Psoas muscle (tissue), 8 donors: ENCODE results near the gene KCNH6. TPM values are rescaled to one million over a fixed set of nuclear protein-coding genes. Genes with fewer than 3 reads are reported as not detected.

ENCODE experiments used
- ATAC-seq, 4 donors: fragments of 200-7000 bp; cut with Tn5 transposase; one replicate each; pipeline ENCODE4 v1.9.1; 2020; ENCODE audit warnings: moderate library complexity in 3 of 4, mild to moderate bottlenecking in 2 of 4
- DNase-seq, 2 donors: peaks; one replicate each; pipeline ENCODE4 v3.0.0-alpha.2; 2020
- H3K27ac ChIP-seq: fragments of 200-600 bp; one replicate; pipeline ENCODE4 v1.8.0; 2022
- H3K27me3 ChIP-seq, 3 donors: fragments of 200-600 bp in 1 of 3; one replicate each; pipeline versions ENCODE4 v1.6.1 to v1.8.0; 2013 to 2022; ENCODE audit warnings: low read length in 2 of 3, mild to moderate bottlenecking in 2 of 3, moderate library complexity in 1 of 3; ENCODE audit not compliant: insufficient read depth in 3 of 3
- H3K36me3 ChIP-seq, 2 donors: fragments of 200-600 bp in 1 of 2; one replicate each; pipeline versions ENCODE4 v1.6.1 to v1.8.0; 2013 to 2022; ENCODE audit warnings: low read depth in 1 of 2, mild to moderate bottlenecking in 1 of 2, moderate library complexity in 1 of 2; ENCODE audit not compliant: insufficient read depth in 1 of 2
- H3K4me1 ChIP-seq: fragments of 200-600 bp; one replicate; pipeline ENCODE4 v1.8.0; 2022
- H3K4me3 ChIP-seq: fragments of 200-600 bp; one replicate; pipeline ENCODE4 v1.8.0; 2022; ENCODE audit warnings: mild to moderate bottlenecking
- H3K9me3 ChIP-seq: fragments of 200-600 bp; one replicate; pipeline ENCODE4 v1.8.0; 2022
- WGBS, 3 donors: extraction: QIAGEN DNeasy Blood & Tissue Kit; methylation state at CpG; one replicate each; pipeline versions ENCODE4 v1.1.6 to v1.1.7; 2013; 5-methylcytosine and 5-hydroxymethylcytosine counted together
- intact Hi-C, 2 donors: fragments of 100-400 bp; cut with DNase I; formaldehyde crosslinking; loops; one replicate each; pipeline versions ENCODE4 v1.11.0 to v1.14.2; 2022
- long read RNA-seq, 2 donors: library from polyadenylated mRNA; unstranded; transcript quantifications; one replicate each; pipeline ENCODE4 v2.0.0, GENCODE V29; 2021
- polyA plus RNA-seq, 3 donors: library from polyadenylated mRNA; stranded (reverse); fragments of 200-250 nt; gene quantifications; one replicate each; pipeline ENCODE4 v1.2.3, GENCODE V29; 2013
- total RNA-seq, 4 donors: library from RNA; stranded (reverse); fragmentation: NEBNext Ultra II Directional in 2 of 4; extraction: Animal tissue kit (Norgen Biotek cat#: 25700) in 2 of 4; gene quantifications; one replicate each; pipeline versions ENCODE4 v1.2.1 to v1.2.4, GENCODE V29; 2021 to 2023
- TF ChIP-seq, protein P1 (sequence below): fragments of 200-600 bp; IDR thresholded peaks from one replicate; pipeline ENCODE4 v1.8.0; 2022; ENCODE audit warnings: antibody characterized with exemption
- donor health status: healthy with polysubstance abuse.
- donor health status: DM: no; HTN: no; CAD: no; lungs with moderate emphysema.
- donor health status: Bipolar disorder and iron deficiency.
- donor health status: healthy.
- donor health status: DM: yes; HTN: yes; CAD: no.
- donor health status: DM: no; HTN: no; CAD: no.
- donor health status: DM: no; HTN: no; CAD: no.
- donor health status: DM: yes; HTN: yes; CAD: no.

KCNH6 gene, protein sequence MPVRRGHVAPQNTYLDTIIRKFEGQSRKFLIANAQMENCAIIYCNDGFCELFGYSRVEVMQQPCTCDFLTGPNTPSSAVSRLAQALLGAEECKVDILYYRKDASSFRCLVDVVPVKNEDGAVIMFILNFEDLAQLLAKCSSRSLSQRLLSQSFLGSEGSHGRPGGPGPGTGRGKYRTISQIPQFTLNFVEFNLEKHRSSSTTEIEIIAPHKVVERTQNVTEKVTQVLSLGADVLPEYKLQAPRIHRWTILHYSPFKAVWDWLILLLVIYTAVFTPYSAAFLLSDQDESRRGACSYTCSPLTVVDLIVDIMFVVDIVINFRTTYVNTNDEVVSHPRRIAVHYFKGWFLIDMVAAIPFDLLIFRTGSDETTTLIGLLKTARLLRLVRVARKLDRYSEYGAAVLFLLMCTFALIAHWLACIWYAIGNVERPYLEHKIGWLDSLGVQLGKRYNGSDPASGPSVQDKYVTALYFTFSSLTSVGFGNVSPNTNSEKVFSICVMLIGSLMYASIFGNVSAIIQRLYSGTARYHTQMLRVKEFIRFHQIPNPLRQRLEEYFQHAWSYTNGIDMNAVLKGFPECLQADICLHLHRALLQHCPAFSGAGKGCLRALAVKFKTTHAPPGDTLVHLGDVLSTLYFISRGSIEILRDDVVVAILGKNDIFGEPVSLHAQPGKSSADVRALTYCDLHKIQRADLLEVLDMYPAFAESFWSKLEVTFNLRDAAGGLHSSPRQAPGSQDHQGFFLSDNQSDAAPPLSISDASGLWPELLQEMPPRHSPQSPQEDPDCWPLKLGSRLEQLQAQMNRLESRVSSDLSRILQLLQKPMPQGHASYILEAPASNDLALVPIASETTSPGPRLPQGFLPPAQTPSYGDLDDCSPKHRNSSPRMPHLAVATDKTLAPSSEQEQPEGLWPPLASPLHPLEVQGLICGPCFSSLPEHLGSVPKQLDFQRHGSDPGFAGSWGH
- total RNA-seq (not detected), polyA plus RNA-seq (not detected)
- long read RNA-seq, donor 1 = 0 reads
- long read RNA-seq, donor 2 = 0 reads

DNA sequence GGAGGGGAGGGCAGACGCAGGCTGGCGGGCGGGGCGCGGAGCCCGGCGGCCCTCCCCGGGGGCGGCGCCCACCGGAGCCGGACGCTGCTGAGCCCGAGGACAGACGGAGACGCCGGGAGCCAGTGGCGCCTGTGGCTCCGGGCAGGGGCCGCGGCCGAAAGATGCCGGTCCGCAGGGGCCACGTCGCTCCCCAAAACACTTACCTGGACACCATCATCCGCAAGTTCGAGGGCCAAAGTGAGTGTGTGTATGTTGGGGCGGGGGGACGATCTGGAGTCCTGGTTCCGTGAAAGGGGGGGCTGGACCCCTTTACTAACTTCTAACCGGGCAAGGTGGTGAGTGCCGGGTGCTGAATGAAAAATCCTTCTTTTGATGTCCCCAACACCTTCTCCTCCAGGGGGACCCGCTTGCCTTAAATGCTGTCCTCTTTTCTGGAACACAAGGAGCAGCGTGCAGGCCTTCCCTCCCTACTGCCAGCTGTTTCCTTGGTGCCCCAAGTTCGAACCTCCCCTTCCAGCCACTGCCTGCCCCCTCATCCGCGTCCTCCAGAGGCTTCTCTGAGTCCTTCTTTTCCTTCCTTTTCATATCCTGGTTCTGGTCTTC is at the start of gene KCNH6:
TSS of gene KCNH6 (plus strand) at position 106 of the 603 bp plus-strand sequence. CDS start at position 162, 56 bp downstream.
- Histone ChIP-seq H3K27ac (no peak within 1 kb of the TSS), H3K9me3 (no peaks in the 10 kb centered on the region), H3K27me3 (peaks cover 0 to 26% (median 2%) of the 10 kb centered on the region in 3 donors), H3K4me1 (no peaks in the 10 kb centered on the region), H3K36me3 (no peaks in the 10 kb centered on the region), H3K4me3 (no peak within 1 kb of the TSS)
- WGBS, 3 donors = 4 to 9% (median 6%) methylated on average over 31 to 38 of the region's 38 CpGs
- intact Hi-C loops = no loop called here
- TF ChIP-seq, protein P1, sequence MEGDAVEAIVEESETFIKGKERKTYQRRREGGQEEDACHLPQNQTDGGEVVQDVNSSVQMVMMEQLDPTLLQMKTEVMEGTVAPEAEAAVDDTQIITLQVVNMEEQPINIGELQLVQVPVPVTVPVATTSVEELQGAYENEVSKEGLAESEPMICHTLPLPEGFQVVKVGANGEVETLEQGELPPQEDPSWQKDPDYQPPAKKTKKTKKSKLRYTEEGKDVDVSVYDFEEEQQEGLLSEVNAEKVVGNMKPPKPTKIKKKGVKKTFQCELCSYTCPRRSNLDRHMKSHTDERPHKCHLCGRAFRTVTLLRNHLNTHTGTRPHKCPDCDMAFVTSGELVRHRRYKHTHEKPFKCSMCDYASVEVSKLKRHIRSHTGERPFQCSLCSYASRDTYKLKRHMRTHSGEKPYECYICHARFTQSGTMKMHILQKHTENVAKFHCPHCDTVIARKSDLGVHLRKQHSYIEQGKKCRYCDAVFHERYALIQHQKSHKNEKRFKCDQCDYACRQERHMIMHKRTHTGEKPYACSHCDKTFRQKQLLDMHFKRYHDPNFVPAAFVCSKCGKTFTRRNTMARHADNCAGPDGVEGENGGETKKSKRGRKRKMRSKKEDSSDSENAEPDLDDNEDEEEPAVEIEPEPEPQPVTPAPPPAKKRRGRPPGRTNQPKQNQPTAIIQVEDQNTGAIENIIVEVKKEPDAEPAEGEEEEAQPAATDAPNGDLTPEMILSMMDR = no peak
- DNase-seq (no peak), ATAC-seq (no peak)

DNA sequence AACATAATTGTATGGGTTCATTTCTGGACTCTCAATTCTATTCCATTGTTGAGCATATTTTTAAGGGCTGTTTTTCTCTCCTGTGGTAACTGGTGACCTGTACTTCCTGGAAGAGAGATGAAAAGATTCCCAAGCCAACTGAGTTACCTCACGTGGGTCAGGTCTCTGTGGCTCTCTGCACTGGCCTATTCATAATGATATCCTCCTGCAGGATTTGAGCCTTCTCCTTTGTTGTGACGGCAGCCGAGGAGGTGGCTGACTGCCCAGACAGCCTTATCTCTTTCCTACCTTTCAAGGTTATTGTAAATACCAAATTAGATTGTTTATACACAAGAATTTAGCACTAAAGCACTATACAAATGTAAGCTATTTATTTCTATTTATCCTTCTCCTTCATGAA is 49.0 kb upstream of the KCNH6 start:
- H3K9me3 ChIP-seq = no peaks in the 10 kb centered on the region
- ATAC-seq = peak in 1 of 4 donors; percentile 24
- DNase-seq = no peak
- peaks cover 11% of the 10 kb centered on the region for H3K4me1 ChIP-seq
- H3K4me3 ChIP-seq = no peak overlapping the region
- 20 to 26% (median 22%) methylated on average over 3 of the region's 3 CpGs for WGBS, 3 donors
- peaks cover 0 to 41% (median 13%) of the 10 kb centered on the region in 3 donors for H3K27me3 ChIP-seq
- no peak overlapping the region for H3K27ac ChIP-seq
- TF ChIP-seq, protein P1 = no peak
- intact Hi-C loops = no loop called here
- no peaks in the 10 kb centered on the region for H3K36me3 ChIP-seq

DNA sequence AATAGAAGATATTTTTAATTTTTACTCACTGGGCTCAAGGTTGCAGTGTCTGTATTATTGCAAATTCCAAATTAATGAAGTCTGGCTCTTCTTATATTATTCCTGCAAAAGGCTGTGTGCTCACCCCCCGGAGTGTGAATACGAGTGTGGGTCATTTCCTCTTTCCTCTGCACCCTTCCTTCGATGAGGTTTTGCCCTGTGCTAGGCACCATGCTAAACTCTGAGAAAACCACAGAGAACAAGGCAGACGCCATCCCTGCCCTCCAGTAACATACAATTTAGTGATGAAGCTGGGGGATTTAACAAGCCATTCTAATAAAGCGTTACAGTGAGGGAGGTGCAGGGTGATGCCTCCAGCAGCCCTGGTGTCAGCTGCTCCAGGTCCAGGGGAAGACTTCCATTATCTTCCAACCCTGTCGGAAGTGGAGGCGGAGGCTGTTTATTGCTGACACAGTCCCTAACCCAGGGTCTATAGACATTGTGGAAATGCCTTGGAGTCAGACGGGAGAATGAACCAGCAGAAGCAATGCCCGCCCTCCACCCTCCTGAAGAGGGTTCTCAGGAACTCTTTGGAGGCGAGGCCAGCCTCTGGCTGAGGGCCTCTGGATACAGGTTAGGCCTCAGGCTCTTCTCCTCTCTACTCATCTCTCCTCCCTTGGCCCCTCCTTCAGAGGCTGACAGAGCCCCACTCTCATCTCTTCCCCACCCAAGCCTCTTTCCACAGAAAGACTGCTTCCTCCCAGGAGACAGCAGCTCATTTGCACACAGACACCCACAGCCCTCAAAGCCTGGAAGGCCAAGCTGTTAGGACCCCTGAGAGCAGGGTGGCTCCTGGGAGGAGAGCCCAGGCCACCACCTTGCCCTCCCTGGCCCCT is 48.3 kb upstream of the KCNH6 start:
- no peaks in the 10 kb centered on the region for H3K36me3 ChIP-seq
- no peaks in the 10 kb centered on the region for H3K9me3 ChIP-seq
- H3K27me3 ChIP-seq = peaks cover 0 to 41% (median 13%) of the 10 kb centered on the region in 3 donors
- peaks cover 11% of the 10 kb centered on the region for H3K4me1 ChIP-seq
- DNase-seq = no peak
- TF ChIP-seq, protein P1 = no peak
- peak overlapping the region; percentile 21 for H3K27ac ChIP-seq
- WGBS, 3 donors = 63 to 73% (median 66%) methylated on average over 10 of the region's 10 CpGs
- no peak for ATAC-seq
- intact Hi-C loops = loop anchor here in 1 of 2 donors (5.0 kb wide), 1 partner anchor 48 kb away; no protein-coding TSS in a partner anchor
- H3K4me3 ChIP-seq = no peak overlapping the region
